ENCODE measurements around the gene ATP13A3. TPM values are rescaled to one million over a fixed set of nuclear protein-coding genes. Genes with fewer than 3 reads are reported as not detected.

ATP13A3 gene
- total RNA-seq, 1 donor from 2014 or later: 98.2 TPM

DNA sequence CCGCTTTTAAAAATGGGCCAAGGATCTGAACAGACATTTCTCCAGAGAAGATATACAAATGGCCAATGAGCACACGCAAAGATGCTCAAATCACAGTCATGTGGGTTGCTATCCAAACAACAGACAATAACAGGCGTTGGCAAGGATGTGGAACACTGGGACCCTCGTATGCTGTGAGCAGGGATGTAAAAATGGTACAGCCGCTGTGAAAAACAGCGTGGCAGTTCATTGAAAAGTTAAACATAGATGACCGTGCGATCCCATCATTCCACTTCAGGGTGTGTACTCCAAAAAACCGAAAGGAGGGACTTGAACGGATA lies 110.6 kb downstream of the ATP13A3 start:
- DNase-seq (ENCODE audit: extremely low read depth, low read depth, low spot score): no peak

DNA sequence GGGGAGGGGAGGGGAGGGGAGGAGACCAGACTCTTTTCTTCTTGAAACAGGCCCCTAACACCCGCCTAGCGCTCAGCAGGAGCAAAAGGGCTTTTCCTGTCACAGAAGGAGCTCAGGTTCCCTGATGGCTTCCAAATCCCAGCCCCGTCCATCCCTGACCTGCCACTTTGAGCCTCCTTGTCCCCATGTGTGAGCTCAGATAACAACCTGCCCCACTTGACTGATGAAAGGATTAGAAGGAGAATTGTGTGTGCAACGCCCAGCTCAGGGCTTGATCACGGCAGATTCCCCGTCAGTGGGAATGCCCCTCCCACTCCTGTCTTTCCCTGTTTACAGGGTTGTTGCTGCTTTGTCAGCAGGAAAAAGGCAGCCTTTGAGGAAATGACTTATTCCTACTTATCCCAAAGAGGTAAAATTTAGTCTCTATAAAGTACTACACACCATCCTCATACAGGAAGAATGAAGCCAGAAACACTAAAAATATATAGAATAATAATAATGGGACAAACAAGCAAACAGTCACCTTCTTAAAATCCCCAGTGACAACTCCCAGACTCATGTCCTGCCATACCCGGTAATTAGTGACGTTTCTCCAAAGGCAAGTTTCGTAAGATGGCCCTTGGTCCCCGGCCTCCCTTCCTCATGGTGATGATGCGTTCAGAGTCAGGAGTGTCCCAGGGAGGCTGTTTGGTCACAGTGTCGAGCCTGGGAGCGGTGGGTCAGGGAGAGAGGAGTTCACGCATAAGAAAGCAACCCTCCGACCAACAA lies 111.1 kb downstream of the ATP13A3 start:
- DNase-seq (ENCODE audit: extremely low read depth, low read depth, low spot score): no peak

DNA sequence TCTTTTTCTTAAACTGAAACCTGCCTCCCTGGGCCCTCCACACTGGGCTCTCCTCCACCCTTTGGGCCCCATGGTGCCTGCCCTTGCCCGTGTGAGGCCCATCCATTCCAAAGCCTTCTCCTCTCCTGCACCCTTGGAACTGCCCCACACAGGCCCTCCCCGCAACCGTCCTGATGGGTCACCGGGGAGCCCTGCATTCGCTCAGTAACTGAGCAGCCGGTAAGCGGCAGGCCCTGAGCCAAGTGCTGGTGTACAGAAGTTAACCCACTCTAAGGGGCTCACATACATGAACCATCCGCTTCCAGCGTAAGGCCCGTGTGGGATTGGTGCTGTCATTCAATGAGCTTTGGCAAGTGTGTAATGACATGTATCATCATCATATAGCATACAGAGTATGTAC lies 111.9 kb downstream of the ATP13A3 start:
- DNase-seq (ENCODE audit: extremely low read depth, low read depth, low spot score): no peak

DNA sequence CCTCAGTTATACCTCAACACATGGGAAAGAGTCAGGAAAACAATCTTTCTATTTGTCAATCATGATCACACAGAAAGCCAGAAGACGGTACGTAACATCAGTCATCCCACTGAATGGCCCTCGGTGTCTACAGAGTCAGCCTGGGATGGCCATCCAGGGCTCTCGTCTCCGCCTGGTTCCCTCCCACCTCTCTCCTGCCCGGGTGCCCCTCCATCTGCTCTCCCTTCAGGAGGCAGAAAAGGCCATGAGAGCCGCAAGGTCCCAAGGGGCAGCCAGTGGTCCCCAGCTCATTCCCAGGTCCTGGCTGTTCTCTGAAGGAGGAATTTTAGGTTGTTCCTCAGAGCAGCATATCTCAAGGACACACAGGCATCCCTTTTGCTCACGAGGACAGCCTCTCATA lies 112.9 kb downstream of the ATP13A3 start:
- no peak for DNase-seq (ENCODE audit: extremely low read depth, low read depth, low spot score)

DNA sequence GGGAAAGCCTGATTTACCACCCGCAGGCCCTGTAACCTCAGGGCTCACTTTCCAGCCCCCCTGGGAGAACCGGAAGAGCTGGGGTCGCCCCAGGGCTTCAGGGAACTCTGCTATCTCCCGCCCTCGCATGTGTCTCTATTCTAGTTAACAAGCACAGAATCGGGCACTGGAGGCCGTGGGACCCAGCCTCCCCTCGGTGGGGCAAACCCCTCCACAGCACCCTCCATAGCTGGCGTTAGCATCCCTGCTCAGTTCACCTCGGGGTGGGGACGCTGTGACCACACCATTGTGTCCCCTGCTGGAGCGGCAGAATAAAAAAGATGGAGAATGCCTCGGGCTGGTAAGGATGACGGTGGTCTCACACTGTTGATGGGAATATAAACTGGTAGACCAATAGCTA lies 113.8 kb downstream of the ATP13A3 start:
- DNase-seq (ENCODE audit: extremely low read depth, low read depth, low spot score): no peak

DNA sequence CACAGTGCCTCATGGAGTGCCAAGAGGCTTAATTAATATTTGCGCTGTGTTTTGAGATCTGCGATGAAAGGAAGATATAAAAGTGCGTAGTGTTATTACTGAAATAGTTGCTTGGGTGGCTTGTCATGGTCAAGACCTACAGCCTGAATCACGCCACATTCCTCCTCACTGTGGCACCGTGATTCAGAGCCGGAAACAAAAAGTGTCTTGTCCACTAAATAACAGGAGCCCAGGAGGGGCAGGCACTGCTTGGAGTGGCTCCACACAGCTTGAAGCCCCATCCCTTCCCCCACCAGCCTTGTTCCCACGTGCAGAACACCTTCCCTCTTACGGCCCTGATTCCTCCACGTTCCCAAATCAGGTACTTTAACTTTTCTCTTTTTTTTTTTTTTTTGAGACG lies 116.0 kb downstream of the ATP13A3 start:
- no peak for DNase-seq (ENCODE audit: extremely low read depth, low read depth, low spot score)

DNA sequence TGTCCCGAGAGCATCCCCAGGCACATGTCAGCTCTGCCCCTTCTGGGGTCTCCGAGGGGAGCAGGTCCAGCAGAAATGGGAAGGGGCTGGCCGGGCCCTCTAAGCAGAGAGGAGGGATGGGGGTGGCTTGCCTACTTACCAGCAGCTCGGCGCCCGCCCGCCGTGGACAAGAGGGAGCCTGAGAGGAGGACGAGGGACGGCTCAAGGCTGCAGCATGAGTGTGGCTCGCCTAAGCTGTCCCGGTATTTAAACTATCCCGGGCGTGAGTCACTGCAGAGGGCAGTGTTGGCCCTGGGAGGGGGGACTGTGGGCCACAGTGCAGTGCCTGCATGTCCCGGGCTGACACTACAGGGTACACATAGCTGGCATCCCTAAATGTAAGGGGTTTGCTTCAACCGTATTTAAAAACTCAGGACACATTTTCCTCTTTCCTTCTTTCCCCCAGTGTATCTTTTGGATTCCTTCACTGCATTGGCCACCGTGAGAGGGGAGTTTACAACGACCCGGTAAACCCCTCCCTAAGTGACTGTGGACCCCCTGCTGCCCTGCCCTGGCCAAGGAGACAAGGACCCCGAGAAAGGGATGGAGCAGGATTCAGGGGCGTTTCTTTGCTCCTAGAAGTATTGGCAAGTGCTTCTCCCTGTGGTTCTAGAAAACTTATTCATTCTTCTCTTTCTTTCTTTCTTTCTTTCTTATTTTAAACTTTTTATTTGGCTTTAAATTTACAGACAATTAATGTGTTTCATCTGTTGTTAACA lies 117.1 kb downstream of the ATP13A3 start, which contains the start of gene LRRC15:
LRRC15 (minus strand) TSS at position 222 of the 758 bp plus-strand sequence. CDS start 8,700 bp downstream, outside the sequence.
- no peak for DNase-seq (ENCODE audit: extremely low read depth, low read depth, low spot score)

DNA sequence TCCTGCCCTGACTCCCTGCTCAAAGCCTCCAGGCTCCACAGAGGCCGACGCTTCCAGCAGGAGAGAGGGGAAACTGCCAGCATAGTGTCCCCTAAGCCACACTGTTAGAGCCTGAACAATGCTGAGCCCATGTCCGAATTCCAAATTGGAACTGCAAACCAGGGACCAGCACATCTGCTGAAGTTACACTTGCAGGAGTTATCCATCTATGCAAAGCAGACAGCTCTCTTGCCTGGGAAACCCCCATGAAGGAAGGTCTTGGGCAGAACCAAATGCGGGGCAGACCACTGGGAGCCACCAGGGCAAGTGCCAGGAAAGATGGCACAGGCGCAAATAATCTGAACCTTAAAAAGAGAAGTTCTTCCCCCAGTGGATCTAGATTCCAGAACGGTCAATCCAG lies 117.9 kb downstream of the ATP13A3 start:
- DNase-seq (ENCODE audit: extremely low read depth, low read depth, low spot score): no peak

DNA sequence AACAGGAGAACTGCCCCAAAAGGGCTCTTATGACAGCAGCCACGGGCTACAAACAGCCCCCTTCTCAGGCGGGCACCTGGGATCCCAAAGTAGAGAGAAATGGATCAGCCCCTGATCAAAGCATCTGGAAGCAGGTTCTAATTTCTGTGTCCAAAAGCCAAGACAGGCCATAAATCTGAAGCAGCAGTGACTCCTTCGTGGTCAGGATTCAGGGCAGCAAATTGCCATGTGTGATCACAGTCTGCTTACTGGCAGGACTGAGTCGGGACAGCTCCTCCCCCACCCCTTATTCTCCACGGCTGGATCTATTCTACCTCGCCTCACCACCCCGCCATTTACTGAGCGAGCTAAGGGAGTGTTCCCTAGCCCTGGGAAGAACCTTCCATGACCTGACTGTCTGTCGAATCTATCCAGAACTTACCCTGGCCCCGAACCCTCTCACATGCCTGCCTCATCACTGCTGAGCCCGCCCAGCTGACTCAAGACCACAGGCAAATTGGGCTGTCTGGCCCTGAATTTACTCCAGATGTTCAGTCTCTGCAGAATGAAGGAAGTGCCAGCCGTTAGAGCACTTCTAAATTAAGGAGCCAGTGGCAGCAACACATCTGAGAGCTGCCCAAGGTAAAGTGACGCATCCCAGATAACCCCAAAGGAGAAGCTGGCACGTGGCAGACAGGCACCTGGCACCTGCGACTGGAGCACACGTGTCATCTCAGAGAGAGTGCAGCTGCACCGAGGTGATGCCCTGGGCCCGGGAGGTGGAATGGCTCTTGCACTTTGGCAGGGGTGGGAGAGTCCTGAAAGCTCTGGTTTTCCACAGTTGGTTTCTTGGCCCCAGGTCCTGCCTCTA lies 118.6 kb downstream of the ATP13A3 start:
- no peak for DNase-seq (ENCODE audit: extremely low read depth, low read depth, low spot score)

DNA sequence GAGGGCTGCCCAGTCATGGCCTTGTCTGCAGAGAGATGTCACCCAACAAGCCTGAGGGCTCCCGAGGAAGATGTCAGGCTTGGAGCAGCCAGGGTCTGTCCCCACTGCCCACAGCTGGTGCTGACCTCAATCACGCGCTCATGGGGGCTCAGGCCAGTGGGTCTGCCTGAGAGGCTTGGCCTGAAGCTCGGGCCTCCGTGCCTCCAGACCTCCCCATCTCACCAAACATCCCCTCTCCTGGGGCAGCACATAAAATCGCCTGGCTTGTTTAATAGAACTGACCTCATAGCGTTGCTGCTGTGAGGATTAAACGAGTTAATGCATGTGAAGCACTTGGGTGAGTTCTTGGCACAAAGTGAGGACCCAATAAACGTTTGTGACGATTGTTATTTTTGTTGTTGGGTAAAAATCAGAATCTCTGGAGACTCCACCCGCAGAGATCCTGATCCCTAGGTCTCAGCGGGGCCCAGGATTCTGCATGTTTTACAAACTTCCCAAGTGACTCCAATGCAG lies 120.8 kb downstream of the ATP13A3 start:
- DNase-seq (ENCODE audit: extremely low read depth, low read depth, low spot score): no peak

DNA sequence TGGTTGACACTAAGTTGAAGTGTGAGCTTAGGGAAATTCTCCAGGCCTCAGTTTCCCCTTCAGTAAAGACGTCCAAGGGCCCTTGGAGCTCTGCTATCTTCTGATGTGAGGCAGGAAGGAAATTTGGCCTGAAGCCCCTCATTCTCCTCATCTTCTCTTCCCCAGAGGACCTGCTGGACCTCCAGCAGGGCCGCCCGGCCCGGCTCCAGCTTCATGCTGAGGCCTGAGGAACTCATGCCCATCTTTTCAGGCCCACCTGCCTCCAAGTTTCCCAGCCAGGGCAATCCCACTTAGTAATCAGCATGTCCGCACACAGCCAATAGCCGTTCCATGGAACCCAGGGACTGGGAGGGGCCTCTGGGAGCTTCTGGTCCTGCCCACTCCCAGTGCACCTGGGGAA lies 121.3 kb downstream of the ATP13A3 start:
- no peak for DNase-seq (ENCODE audit: extremely low read depth, low read depth, low spot score)

DNA sequence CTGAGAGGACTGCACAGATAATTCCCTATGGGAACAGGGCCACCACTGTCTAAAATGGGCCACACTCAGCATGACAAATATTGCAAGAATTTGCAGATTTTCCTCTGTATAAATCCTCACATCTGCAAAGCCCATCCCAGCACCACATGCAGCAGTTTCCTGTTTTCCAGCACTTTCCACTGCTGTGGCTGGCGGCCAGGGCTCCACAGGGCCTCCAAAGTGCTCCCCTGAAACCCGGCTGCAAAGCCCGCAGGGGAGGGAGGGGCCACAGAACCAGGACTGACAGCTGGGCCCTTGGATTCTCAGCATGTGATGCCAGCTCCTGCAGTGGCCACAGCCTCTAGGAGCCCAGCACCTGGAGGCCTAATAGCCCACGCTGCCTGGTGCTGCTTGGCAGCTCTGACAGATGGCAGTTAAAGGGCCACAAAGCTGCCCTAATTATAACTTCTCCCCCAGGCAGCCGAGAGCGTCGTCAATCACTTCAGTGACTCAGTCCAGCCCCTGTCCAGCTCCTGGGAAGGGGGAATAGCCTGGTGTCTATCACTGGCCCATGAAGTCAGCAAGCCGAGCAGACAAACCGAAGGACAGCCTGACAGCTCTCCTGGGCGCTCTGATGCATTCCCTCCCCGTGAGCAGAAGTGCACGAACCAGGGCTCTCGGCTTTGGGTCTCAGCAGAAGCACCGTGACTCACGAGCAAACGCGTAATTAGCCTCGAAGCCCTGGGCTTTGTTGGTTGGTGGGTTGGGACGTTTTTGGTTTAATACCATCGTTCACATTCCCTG lies 122.0 kb downstream of the ATP13A3 start:
- DNase-seq (ENCODE audit: extremely low read depth, low read depth, low spot score): no peak

DNA sequence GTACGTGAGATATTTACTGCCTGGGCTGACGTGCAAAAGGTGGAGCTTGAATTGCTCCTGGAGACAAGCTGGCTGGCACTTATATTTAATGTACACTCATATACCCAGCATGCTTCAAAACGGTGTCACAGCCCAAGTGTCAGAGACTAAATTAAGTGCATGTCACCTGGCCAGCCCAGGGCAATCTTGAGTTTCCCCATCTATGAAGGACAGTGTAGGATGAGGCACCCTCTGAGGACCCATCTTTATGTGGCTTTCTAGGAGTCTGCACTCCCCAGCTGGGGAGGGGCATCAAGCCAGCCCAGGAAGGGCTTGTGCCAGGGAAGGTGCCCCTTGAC lies 122.5 kb downstream of the ATP13A3 start:
- no peak for DNase-seq (ENCODE audit: extremely low read depth, low read depth, low spot score)

DNA sequence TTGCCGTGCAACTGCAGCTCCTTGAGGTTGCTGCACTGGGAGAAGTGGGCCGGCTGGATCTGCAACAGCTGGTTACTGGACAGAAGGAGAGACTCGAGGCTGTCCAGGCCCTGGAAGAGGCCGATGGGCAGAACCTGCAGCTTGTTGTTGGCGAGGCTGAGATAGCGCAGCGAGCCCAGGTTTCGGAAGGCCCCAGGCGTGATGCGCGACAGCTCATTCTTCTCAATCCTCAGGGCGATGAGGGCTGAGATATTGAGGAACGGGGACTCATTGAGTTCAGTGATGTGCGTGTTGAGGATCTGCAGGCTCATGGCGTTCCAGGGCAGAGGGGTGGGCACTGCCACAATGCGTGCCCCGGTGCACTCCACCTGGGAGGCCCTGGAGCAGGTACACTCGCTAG lies 126.2 kb downstream of the ATP13A3 start:
- no peak for DNase-seq (ENCODE audit: extremely low read depth, low read depth, low spot score)

DNA sequence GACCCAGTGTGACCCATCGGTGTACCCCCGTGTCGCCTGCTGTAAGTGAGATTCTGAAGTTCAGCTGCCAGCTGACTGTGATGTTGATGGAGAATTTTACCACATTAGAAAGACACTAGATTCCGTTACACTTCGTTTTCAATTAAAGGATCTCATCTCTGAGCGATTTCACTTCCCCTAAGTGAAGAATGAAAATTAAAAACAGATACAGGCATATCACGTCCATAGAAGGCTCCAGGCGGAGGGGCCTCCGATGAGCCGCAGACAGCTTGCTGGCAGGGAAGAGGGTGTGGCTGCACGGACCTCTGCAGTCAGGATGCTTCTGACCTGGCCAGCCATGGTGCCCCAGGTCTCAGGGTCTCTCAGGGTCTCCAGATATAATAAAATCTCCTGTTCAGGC lies 129.1 kb downstream of the ATP13A3 start:
- no peak for DNase-seq (ENCODE audit: extremely low read depth, low read depth, low spot score)

DNA sequence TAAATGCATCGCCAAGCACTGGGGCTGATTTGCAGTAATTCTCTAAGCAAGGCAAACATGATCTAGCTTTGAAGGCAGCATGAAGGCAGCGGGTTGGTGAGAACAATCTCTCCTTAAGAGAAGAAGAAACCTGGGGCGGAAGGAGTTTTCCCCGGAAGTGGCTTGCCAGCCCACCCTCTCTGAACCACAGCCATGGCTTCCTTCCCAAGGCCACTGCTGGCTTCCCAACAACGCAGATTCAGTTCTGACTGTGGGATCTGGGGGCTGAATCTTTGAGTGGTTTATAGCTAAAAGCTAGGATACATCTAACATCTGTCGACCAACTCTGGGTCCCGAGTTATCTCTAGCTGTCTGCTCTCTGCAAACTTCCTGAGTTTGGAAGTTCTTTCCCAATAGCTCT lies 131.4 kb downstream of the ATP13A3 start:
- no peak for DNase-seq (ENCODE audit: extremely low read depth, low read depth, low spot score)

DNA sequence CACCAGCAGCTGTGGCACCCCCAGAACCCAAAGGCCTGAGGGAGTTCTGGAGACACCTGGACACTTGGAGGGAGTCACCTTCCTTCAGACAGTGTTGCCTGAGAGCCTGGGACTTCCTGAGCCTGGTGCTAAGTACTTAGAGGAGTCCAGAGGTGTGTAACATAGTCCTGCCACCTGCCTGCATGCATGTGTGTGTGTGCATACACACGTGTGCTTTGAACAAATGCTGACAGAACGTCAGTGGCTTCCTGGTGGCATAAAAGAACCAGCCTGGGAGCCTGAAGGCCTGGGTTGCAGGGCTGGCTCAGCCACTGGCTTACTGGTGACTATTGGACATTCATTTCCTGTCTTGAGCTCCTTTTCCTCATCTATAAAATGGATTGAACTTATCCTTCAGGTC lies 132.5 kb downstream of the ATP13A3 start:
- DNase-seq (ENCODE audit: extremely low read depth, low read depth, low spot score): no peak

Data from glomerular endothelial cell (primary cell).